ENCODE results near the gene PRSS2.

PRSS2 gene

DNA sequence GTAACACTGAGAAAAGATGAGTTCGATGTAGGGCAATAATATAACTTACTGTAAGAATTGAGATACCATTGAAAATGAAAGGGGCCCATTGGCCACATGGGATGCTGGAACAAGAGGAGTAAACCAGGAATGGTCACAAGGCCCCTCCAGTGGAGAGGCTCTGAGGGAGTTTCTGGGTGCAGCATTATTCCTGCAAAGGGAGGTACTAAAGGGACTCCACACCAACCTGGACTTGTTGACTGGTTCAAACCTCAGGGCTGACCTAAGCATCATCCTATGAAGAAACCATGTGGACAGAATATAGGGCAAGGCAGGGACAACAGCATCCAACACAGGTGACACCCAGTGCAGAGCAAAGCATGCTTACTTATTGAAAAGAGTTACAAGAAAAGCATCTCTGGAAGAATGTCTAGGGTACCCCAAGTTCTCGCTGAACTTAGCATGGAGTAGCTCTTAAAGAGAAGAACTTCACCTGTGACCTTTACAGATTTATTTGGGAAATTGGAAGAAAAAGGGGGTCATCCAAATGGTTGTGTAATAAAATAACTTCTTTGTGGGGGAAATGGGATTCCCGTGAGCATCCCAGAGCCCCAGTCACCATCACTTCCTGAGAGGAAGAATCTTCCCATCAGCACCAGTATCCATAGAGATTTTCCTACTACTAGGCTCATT is 34.7 kb downstream of the PRSS2 start:
- DNase-seq = no peak

DNA sequence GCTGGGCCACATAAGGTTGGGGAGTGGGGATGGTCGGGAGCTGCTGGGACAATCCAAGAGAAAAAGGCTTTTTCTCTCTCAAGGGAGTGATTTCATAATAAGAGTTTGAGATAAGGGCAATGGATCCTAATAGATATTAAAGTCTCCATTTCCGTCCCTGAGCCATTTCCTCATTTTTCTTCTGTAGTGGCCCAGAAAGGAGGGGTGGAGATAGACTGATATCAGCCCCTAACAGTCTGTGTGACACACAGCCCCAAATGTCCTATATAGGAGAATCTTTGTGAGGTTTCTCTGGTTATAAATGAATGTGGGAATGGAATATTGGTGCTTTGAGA is 35.2 kb downstream of the PRSS2 start:
- DNase-seq = no peak

DNA sequence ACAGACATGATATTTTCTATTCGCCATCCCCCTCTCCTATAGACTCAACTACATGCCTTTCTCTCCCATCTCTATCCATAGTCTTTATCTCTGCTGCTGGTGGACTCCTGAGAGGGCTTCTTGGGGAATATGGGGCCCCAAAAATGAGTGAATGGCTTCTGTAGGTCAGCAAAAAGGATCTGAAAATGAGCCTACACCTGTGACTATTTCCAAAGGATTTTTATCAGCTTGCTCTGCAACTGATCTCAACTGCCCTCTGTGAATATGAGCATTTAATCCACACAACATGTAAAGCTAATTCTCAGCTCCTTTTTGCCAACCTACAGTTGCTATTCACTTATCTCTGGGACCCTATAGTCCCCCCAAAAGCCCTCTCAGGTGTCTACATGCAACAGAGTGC is 36.2 kb downstream of the PRSS2 start:
- no peak for DNase-seq

DNA sequence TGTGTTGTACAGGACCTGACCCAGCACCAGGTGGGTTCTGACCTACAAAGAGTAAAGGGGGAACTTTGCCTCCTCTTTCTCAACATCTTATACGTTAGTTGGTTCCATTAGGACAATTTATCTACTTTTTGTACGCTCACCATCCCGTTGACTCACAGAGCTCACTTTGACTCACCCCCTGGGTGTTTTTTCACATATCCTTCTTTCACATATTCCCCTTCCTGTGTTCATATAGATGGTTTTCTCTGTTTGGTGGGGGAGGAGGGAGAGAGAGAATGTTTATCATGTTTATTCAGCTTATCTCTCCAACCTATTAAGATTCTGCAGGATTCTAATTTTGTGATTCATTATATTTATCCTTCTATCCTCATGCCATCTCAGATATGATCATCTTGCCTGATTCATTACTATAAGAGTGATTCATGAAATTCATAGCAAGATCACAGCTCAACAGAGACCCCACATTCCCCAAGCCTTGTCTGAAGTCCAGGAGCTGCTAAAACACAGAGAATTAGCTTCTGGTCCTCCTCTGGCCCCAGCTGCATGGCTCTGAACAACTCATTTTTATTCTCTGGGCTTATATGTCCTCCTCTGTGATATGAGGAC is 37.2 kb downstream of the PRSS2 start:
- peak; percentile 71 for DNase-seq

DNA sequence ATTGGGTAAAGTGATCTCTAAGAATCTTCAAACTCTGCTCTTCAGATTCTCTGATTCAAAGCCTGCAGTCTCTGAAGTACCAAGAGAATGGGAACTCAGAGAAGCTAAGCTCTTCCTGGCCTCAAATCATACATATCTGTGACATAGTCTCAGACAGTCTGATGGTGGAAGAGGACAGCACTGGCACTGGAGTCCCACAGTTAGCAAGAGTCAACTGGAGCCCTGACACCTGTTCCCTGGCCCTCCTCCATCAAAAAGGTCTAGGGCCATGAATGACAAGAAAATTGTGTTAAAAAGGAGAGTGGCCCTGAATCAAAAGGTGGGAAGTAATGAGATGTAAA is 37.7 kb downstream of the PRSS2 start:
- no peak for DNase-seq

DNA sequence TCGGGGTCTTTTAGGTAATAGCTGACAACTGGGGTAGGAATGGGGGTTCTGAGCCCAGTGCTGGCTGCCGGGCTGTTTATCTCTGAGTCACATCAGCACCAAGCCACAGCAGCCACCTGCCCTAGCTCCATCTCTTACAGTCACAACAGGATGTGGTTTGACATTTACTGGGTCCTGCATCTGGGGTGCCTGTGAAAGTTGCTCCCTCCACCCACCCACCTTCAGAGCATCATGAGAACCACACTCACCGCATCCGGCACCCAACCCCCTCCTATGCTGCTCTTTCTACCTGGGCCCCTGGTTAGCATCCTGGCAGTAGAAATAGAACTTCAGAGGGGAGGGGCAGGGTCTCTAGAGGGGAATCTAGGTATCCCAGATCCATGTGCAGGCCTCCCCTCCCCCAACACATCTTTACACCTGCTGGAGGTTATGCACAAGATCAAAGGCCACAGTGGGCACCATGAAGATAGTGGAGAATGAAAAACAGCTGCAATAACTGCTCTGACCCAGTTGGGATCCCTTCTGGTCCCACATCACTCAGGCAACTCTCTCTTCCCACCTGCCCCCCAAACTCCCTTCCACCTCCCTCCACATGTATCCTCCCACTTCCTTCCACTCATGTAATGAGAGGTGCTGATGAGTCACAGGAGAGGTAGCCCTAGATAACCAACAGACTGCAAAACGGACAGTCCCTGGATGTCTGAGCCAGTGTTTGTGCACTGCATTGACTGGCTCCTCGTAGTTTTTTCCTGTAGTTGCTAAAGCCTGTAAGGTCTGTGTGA is 38.2 kb downstream of the PRSS2 start:
- DNase-seq = peak; percentile 68

DNA sequence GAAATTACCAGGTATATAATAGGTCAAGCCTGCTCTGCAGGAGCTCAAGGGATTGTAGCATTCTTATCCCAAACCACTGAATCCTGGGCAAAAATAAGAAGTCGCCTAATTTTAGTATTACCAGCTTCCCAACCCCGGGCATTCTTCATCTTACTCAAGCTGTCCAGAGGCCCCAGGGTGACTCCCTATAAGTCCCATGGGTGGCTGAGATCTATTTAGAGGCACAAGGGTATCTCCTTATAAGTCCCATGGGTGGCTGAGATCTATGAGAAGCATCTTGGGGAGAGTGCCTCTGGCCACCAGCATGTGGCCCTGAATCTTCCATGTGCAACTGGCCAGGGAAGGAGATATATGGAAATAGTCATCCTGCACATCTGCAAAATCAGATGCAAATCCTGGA is 38.9 kb downstream of the PRSS2 start:
- no peak for DNase-seq

DNA sequence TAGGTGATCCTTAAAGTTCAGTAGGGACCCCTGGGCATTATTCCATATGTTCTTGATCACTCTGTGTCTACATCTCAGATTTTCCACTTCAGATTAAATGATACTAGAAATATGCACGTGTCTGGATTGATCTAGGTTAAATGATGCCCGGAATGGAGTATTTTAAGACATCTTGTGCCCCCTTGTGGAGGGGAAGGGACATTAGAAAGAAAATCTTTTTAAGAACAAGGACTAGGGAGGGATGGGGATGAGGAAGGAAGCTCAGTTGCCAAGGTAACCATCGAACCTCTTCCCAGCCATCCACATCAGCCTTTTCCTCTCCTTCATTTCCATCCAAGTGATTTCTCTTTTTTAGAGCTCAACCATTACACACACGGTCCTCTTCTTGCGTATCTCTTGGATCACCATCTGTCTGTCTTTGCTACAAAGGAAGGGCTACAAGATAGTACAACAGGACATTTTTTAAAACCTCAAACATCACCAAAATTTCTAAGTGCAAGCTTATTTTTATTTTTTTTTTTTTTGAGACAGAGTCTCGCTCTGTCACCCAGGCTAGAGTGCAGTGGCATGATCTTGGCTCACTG is 40.5 kb downstream of the PRSS2 start:
- peak; percentile 63 for DNase-seq

DNA sequence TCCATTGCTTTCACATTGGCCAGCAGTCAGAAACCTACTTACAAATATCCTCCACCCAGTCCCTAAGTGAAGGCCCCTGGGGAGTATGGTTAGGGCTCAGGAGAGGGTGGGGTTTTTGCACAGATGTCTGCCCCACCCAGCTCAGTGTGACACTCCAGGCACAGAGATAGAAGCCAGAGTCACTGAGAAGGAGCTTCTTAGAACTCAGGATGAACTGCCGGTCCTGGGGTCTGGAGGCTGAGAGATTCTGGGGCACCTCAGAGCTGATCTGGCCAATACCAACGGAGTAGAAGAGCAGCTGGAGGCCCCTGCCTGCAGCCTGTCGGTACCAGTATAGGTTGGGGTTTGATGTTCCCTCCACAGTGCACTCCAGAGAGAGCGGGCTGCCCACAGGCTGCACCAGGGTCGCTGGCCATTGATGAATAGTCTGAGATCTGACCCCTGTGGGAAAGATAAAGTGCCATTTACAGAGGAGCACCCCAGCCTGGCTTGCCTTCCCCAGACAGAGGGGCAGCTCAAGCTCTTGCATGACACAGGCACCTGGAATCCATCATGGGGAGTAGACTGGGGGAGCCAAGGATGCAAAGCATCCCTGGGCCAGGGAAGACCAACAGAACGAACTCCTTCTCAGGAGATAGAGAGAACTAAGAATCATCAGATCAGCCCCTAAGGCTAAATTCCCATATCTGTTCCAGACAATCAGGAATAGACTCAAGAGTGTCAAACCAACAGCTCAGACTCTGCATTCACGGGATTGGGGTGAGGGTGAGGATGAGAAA is 41.9 kb downstream of the PRSS2 start:
- peak; percentile 34 for DNase-seq

DNA sequence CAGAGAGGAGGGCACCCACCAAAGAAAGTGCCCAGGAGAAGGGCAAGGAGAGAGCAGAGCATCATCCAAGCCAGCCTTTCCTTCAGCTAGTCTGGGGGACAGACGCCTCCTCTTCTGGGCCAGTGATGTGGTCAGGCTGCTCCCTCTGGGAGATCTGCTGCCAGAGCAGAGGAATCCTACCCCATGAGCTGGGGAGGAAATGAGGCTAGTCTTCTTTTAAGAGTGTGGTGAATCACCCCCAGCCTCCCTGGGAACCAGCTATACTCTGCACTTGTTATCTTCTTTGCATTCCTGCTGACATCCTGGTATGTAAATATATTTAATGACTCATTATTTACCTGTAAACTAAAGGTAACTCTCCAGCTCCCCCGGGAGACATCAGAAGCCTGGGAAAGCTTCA is 42.5 kb downstream of the PRSS2 start:
- DNase-seq = peak; percentile 81

DNA sequence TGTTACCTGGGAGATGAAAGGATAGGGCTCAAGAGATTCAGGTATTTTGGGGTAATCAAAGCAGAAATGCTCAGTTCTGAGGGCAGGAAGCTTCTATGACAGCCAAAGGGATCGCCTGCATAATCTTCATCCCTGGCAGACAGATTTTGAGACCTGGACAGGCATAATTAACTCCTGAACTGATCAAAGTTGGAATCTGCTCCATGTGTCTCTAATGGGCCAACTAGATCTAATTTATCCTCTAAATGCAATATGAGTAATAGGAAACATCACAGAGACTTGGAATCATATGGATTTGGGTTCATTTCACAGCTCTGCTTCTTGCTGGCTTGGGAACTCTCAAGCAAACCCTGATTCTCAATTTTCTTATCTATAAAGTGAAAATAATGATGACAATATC is 42.9 kb downstream of the PRSS2 start:
- no peak for DNase-seq

DNA sequence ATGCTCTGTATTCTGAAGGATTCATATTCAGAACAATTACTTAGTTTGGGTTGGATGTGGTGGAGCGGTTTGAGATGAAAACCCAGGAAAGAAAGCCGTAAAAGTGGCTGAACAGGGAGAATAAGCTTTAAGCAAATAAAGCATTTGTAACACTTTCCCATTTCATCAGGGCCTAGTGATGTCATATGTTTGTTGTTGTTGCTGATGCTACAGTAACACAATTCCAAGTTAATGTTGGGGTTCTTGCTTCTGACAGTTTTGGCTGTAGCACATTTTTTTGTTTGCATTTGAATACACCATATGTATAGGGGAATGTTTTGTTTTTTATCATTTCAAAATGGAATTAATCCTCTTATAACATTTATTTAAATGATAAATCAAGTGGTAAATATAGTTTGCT is 43.7 kb downstream of the PRSS2 start:
- no peak for DNase-seq

DNA sequence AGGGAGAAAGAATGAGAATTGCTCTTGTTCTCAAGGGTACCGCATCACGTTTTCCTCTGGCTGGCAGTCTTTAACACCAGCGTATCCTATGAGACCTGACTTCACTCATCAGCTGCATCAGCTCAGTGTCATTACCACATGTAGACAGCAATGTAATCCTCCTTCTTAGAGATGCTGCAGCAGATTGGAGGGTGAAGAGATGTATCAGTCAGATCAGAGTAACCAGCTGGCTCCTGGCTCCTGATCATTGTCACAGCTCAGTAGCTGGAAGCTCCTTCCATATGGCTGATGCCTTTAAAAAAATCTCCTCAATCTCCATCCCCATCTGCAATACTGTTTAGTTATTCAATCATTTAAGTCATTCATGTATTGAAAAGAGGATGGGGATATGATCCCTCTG is 44.4 kb downstream of the PRSS2 start:
- DNase-seq = no peak

DNA sequence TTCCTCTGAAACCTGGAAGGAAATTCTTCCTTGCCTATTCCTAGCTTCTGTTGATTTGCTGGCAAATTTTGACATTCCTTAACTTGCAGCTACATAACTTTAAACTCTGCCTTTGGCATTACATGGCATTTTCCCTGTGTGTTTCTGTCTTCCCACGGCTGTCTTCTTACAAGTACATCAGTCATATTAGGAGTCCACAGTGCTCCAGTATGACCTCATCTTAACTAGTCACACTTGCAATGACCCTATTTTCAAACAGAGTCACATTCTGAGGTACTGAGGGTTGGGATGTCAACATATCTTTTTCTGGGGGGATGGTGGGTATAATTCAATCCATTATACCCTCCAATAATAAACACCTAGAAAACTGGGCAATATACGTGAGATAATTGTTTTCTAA is 46.7 kb downstream of the PRSS2 start:
- no peak for DNase-seq

DNA sequence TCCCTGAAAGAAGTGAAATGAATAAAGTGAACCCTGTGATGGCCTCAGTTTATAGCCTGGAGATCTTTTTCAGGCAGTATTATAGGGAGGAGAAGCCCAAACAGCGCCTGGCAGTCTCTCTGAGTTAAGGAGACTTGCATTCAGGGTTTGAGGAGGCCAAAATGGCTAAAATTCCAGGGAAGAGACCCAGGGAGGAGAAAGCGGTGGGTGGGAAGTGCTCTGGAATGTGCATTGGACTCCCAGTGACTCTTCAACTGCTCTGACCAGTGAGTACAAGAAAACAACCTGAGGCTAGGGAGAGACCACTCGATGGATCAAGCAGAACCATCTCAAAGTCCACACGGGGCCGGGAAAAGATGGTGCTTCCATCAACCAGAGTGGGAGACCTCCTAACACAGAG is 48.8 kb downstream of the PRSS2 start:
- no peak for DNase-seq

DNA sequence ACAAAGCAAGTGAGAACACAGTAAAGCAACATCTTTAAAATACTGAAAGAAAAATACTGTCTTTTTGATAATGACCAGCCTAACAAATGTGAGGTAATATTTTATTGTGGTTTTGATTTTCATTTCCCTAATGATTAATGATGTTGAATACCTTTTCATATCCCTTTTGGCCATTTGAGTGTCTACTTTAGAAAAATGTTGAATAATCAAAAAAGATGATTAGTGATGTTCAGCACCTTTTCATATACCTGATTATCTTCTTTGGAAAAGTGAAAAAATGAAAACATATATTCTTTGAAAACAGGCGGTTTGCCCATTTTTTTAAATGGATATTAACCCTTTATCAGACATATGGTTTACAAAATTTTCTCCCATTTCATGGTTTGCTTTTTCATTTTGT is 51.9 kb downstream of the PRSS2 start:
- DNase-seq = no peak
